Inferior parietal cortex (tissue), 1 donor: ENCODE results near the gene PLA2G2A.
"Not testable (repeated sequence)": the region's sequence is repeated elsewhere in the genome, so short reads cannot be mapped to it uniquely, and the experiment has no call there.

ENCODE experiments used
- DNase-seq: peaks from one replicate; pipeline ENCODE4 v3.0.0-alpha.2; 2016; ENCODE audit errors: extremely low spot score

The PLA2G2A gene

DNA sequence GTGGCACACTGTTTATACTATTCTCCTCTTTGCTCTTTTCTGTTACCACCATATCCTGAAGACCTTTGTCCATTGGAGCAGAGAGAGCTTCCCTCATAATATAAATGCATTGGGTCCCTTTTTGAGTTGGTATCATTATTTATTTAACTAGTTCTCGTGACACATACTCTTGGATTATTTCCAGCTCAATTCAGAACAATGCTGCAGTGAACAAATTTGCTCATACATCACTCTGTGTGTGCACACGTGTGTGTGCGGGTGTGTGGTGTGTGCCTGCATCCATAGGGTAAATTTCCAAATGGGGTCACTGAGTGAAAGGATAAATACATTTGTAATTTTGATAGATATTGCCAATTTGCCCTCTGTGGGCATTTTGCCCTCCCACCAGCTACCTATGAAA is 5.8 kb downstream of the PLA2G2A start:
- DNase-seq: no peak

DNA sequence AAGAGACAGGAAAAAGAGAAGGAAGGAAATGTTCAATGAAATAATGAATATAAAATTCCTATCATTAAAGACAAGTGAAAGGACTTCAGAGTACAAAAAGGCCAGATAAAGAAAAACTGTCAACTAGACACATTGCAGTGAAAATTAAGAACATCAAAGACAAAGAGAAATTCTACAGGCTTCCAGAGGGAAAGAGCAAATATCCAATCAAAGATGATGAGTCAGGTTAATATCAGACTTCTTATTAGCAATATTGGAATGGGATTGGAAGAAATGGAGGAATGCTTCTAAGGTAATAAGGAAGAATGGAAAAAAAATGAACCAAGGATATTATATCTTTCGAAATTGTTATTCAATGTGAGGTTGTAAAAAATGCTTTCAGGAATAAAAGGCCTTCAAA is 7.8 kb downstream of the PLA2G2A start:
- DNase-seq: no peak

DNA sequence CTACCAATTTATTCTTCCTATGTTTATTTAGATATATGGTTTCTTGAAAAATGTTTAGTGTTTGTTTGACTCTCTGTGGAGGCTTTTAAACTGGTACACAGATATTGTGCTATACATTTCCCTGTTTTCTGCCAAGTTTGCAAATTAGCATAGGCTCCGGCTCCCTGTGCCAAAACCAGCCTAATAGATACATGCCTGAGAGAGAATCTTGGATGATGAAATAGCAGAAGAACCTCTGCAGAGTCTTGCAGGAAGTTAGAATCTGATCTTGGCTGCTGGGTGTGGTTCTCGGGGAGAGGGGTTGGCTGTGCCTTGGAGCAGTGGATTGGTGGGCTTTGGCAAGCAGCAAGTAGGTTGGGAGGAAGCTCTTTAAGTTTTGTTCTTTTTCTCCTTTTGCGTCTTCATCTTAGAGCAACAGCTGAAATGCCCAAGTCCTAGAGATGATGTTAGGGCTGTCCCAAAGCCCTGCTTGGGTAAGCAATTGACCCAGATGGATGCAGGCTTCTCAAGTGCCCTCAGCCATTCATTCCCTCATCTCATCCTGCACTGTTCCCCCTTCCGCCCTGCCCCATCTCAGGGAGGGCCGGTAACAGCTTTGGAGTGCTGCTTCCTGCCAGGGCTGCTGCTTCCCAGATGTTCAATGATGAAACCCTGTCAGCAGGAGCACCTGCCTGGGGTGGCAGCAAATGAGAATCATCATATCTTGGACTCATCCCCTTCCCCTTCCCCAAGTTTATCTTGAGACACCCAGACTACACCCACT is 9.3 kb downstream of the PLA2G2A start:
- no peak for DNase-seq

DNA sequence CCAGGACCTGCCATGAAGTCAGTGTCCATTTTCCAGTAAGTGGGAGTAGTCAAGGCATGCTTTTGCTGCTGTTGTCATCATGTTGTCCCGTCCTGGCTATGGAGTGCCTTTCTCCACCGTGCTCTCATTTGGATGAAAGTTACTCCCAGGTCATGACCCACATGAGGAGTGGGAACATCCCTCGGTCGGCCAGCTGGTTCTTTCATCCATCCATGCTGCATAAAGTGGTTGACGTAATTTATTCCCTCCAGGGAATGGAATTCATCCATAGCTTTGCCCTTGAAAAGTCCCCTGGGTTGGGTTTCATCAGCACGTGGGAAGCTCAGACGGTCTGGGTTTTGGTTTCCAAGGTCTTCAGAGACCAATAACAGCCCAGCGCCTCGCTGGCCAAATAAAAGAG is 11.6 kb downstream of the PLA2G2A start:
- no peak for DNase-seq

DNA sequence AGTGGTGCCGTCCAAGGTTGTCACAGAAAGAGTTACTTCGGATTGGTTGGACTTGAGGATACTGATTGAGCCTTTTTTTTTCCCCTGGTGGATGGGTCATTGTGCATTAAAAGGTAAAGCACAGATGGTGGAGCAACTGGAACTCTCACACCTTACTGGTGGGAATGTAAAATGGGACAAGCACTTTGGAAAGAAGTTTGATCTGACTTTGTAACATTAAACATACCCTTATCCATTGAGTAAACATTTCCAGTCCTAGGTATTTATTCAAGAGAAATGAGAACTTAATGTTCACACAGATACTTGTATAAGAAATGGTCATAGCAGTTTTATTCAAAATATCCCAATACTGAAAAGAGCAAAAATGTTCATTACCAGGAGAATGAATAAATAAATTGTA is 14.9 kb downstream of the PLA2G2A start:
- no peak for DNase-seq

DNA sequence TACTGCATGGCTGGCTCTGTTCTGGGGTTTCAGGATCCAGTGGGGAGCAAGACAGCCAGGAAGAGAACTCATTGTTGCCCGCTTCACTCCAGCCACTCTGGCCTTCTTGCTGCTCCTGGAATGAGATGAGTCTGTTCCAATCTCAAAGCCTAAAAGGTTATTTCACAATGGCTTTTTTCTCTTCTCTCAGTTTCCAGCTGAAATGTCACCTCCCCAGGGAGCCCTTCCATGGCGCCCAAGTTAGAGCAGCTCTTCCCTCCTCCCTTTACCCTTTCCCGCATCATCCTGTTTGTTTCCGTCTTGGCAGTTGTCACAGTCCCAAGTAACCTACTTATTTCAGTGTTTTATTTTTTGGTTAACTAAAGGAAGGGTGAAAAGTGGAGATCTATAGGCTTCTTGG is 15.8 kb downstream of the PLA2G2A start:
- DNase-seq: no peak

DNA sequence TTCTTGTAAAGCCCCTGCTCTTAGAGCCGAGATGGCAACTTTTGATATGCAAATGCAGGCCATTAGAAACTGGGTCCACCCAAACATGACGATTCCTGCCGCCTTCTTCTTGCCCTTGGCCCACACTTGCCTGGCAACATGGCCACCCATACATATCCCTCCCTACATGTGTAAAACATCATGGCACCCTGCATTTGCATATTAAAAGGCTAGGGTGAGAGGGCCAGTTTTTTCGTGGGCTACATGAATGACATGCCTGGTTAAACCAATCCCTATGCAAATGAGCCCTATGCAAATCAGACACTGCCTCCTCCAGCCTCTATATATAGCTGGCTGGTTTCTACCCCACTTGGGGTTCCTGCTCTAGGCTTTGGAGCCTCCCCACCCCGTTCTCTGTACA is 18.8 kb downstream of the PLA2G2A start:
- no peak for DNase-seq

DNA sequence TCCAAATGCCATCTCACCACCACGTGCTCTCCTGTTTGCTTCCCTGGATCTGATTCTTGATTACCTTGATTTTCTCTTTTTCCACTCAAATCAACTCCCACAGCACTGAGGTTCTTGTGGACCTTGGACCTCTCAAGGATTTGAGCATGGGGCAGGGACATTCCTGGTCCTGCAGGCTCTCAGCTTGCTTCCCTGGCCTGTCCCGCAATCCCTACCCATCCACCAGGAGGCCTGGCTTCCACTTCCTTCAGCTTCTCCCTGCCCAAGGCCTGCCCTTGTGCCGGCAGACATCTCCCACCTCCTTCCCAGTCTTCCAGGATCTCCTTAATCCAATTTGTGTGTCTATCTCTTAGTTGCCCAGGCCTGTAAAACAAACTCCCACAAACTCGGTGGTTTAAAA is 21.6 kb downstream of the PLA2G2A start:
- no peak for DNase-seq

DNA sequence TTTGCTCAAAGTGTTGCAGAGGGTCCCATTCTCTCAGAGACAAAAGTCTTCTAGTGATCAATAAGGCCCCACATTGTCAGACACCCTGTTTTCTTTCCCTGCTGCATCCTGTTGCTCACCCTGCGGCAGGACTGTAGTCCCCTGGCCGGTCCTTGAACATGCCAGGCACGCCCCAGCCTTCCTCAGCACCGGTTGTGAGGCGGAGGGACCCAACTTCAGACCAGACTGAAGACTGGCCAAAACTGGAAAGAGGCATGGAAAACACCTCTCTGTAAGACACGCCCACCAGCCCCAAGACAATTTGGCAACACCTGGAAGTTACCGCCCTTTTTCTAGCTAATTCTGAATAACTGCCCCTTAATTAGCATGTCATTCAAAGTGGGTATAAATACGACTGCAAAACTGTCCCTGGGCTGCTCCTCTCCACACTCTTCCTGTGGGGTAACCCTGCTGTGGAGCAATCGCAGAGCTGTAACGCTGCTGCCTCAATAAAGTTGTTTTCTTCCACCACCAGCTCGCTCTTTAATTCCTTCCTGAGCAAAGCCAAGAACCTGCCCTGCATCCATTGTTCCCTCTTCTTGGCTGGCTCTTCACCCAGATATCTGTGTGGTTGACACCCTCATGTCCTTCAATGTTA is 23.8 kb downstream of the PLA2G2A start:
- no peak for DNase-seq

DNA sequence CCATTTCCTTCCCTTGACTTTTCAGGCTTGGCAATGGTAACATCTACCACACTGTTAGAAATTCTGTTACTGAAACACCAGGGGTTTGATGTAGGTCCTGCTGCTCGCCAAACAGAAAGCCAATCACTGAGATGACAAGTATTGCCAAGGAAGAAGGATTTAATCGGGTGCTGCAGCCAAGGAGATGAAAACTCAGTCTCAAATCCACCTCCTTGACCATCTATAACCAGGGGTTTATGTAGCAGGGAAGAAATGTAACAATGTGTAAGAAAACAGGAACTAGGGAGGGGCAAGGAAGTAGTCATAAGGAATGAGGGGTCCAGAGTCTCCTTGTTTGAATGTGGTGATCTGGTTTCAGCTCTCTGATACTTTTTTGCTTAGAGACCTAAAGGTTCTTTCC is 25.4 kb downstream of the PLA2G2A start:
- no peak for DNase-seq

DNA sequence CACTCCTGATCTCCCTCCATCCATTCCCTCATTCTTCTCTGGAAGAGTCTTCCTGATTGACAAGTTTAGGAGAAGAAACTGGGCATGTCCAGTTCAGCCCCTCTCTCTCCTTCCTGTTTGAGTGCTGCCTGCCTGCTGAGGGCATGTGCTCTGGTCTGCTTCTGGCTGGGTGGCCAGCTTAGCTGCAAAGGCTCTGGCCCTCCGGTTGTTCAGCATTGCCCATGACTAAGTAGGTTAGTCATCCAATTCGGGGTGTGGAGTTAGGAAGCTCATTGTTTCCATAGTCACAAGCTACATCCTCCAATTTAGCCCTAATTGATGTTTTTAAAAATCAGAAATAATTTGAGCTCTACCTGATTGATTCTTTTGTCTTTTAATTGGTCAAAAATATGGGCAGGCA is 30.4 kb downstream of the PLA2G2A start:
- no peak for DNase-seq

DNA sequence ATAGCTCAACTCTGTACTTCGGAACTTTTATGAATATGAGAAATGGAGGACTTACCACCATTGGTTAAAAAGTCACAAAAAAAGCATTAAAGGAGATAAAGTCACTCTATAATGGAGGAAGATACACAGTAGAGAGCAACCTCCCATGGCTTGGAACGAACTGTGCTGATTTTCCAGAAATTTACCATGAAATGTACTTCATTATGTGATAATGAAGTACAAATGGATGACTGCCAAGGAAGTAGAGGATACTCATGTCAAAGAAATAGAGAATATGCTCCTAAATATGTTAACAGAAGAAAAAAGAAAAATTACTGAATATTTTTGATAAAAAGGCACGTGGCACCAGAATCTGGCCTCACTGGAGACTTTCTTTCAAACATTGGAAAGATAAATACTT is 32.4 kb downstream of the PLA2G2A start:
- no peak for DNase-seq

DNA sequence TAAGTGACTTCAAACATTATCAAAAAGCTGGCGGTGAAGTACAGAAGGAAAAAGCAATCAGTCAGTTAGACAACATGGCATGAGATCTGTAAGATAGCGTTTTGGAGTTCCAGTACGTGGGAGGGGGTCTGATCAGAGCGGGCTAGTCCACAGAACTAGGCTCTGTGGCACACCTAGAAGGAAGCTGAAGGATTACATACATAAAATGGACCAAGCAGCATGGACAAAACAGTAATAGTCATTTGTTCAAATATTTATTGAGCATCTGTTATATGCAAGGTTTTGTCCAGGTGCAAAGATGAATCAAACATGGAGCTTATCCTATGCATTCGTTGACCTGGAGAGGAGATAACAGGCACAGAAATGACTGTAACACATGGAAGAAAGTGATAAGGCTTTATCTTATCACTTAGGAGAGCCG is 33.1 kb downstream of the PLA2G2A start:
- DNase-seq: no peak

DNA sequence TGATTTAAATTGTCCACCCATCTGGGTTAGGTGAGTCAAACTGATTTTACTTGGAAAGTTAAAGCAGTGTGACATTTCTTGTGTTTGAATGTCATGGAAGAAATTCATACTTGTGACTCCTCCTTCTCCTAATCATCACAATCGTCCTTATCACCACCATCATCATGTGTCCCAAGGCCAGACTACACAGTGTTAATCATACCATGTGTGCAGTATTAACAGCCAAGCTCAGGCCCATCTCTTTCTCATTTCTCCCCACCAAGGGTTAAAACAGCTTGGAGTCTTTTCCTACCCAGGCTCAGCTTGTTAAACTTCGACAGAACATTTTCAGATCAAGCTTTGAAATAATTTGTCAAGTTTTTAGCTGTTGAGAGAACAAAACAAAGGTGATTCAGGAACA is 33.5 kb downstream of the PLA2G2A start:
- DNase-seq: no peak

DNA sequence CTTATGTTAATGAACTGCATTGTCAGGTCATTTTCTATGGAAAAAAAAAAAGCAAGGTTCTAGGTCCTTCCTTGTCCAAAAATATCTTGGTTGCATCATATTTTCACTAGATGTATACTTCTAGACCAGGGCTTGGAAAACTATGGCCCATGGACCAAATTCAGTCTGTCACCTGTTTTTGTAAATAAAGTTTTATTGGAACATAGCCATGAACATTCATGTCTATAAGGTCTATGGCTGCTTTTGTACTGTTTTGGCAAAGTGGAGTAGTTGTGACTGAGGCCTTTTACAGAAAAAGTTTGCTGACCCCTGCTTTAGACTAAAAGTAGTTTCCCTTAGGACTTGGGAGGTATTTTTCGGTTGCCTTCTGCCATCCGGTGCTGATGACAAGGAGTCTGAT is 36.8 kb downstream of the PLA2G2A start:
- no peak for DNase-seq

DNA sequence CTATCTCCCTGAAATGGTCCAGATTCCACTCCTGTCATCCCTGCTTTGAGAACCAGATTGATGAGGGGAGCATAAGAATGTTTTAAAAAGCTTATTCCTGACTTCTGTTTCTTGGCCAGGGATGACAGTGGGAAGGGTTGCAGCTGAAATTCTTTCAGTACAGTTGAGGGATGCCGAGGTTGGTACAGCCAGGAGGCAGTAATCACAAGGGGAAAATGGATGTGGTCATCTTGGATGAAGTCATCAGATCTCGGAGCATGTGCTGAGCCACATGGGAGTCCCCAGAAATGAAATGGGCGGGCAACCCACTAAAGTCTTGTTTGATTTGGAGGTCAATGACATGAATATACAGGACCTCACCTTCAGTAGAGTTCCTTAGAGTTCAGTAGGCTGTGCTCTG is 37.3 kb downstream of the PLA2G2A start:
- no peak for DNase-seq

DNA sequence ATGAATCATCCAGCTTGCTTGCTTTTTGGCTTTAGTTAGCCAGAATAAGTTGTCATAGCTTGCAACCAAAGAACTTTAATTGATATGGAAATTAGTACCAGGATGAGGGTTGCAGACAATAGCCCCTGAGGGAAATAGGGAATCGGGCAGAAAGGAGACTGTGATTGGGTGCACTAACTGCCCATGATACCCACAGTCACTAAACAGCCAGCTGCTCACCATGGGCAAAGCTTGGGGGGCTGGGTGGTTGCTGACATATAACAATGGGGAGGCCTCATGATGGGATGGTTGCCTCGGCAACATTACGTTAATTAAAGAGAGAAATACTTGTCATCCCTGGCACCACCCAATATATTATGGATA is 38.2 kb downstream of the PLA2G2A start:
- no peak for DNase-seq

DNA sequence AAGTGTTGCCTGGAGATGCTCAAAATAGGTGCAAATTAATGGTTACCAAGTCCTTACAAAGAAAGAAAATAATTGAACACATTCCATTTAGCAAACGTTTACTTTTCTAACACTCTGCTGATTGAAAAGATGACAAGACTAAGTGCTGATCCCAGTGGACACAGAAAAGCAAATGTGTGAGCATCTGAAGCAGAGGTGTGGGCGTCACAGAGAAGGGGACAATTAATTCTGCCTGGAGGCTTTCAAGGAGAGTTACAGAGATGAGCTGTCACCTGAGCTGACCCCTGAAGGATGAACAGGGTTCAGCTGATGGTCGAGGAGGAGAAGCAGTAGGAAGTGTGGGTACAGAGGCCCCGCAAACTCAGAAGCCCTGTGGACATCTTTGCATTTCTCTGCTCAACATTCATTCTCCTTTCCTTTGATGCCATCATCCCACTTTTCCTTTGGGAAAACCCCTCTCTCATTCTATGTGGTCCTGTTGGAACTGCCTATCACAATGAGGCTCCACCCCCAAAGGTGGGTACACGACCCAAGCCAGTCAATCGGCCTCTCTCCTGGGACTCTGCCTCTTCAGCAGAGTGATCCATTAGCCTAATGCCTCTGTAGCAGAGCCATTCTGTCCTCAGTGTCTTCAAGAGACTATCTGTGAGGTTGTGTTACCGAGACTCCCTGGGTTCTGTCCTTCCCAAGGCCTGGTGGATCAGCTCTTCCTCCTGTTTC is 38.8 kb downstream of the PLA2G2A start:
- no peak for DNase-seq

DNA sequence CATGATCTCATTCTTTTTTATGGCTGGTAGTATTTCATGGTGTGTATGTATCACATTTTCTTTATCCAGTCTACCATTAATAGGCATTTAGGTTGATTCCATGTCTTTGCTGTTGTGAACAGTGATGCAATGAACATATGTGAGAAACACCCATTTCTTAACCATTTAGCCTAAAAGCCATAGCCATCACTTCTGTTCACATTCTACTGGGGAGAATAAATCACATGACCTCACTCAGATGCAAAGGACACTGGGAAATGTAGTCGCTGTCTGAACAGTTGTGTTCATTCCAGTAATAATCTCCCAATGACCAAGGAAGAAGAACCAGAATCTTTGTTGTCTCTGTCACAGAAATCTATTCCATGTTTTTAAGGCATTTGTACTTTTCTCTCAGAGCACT is 40.9 kb downstream of the PLA2G2A start:
- DNase-seq: no peak

DNA sequence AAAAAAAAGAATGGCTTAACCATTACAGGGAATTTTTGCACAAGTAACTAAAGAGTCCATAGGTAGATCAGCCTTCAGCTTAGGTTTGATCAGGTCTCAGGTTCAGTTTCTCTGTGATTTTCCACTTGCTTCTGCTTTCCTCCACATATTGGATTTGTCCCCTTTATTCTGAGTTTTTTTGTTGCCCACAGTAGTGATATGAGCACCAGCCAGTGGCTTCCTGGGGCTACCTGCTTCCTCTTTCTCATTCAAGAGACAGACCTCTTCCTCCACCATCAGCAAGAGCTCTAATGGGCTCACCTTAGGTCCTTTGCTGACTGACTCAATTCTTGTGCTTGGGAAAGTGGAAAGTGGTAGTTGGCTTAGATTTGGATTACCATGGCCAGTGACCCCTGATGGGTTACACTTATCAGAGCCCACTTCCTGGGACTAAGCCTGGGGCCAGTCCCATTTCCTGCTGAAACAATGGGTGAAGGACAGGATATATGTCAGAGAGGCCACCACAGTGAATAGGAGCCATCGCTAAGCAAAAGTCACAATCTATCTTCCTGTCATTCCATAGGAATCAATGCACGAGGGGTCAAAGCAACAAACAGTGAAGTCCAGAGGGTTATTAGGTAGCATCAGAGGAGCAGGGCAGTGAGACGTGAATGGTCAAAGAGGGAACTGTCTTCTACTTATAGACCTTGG is 43.2 kb downstream of the PLA2G2A start:
- no peak for DNase-seq

DNA sequence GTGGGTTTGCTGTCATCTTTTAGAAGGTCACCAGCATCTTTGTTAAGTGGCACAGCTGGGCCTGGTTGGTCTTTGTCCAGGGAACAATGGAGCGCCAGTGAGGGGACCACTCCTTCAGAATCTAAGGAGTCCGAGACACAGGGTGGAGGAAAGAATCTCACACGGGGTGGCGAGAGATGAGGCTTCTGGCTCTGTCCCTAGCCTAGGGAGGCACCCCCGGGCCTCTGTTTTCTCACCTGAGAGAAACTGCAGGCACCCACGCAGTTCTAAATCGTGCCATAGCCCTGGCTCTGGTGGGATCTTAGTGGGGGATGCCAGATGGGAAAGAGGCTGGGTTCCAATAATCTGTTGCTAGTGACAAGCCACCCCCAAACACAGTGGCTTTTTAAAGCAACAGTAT is 45.1 kb downstream of the PLA2G2A start:
- no peak for DNase-seq

DNA sequence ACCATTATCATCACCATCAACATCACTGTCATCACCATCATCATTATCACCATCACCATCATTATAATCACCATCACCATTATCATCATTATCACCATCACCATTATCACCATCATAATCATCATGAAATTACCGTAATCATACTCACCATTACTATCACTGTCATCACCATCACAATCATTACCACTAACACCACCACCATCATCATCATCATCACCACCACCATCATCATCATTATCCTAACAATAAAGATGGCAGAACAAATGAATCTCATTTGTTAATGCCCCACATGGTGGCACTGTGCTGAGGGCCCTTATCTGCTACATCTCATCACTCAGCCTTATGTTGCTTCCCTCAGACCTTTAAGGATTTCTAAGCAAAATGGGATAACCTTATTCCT is 46.6 kb downstream of the PLA2G2A start:
- no peak for DNase-seq

DNA sequence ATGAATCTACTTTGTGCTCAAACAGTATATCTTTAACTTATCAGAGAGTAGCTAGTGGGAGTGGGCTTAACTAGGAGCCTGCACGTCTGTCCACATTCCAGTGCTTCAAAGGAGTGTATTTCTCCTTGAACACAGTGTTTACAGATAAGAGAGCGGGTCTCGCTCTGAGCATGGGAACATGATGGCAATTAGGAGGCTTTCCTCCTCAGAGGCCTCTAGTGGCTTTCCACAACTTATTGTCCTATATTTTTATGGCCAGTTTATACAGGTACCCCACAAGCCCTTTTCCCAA is 52.3 kb downstream of the PLA2G2A start:
- DNase-seq: not testable (repeated sequence)
